ENCODE data around the gene TBX10.

GRCh38 chr11:67632982-67633755 lies 6.4 kb downstream of the TBX10 start:
- TF ChIP-seq CTCF (IDR thresholded peaks at IDR 0.05 in 4 of 5, conservative IDR thresholded peaks at IDR 0.05 in 1 of 5) = no peak
- no peak for TF ChIP-seq POLR2A (IDR thresholded peaks at IDR 0.05)

All from gastrocnemius medialis (tissue), 4 donors.